DMS 273 (cell line): ENCODE data around the gene CSF1.

ENCODE experiments used
- DNase-seq: peaks from one replicate; lab custom pipeline; 2025; ENCODE audit not compliant: unreplicated experiment; lab: John Stamatoyannopoulos, UW

CSF1 gene

GRCh38 chr1:109882288-109883245 is 28.1 kb upstream of the CSF1 start:
- no peak for DNase-seq

GRCh38 chr1:109883248-109883955 is 27.2 kb upstream of the CSF1 start:
- DNase-seq: no peak

GRCh38 chr1:109884242-109884891 is 26.3 kb upstream of the CSF1 start:
- no peak for DNase-seq

- DNase-seq: no peak
These were observed 25.1 kb upstream of the CSF1 start for GRCh38 chr1:109885589-109885988.

- DNase-seq: no peak
These were observed 23.8 kb upstream of the CSF1 start for GRCh38 chr1:109886827-109887226.

- no peak for DNase-seq
These were observed 23.4 kb upstream of the CSF1 start for GRCh38 chr1:109887271-109887670.

- DNase-seq: no peak
These were observed 22.8 kb upstream of the CSF1 start for GRCh38 chr1:109887884-109888283.

- DNase-seq: no peak
These were observed 21.6 kb upstream of the CSF1 start for GRCh38 chr1:109889094-109889493.

GRCh38 chr1:109890115-109890953 is 20.3 kb upstream of the CSF1 start:
- DNase-seq: no peak

- DNase-seq: peak; percentile 57
These were observed 18.7 kb upstream of the CSF1 start for GRCh38 chr1:109891930-109892329.

GRCh38 chr1:109892561-109893368 is 17.9 kb upstream of the CSF1 start:
- no peak for DNase-seq

GRCh38 chr1:109893532-109894171 is 17.0 kb upstream of the CSF1 start:
- DNase-seq: no peak

- DNase-seq: no peak
These were observed 15.6 kb upstream of the CSF1 start for GRCh38 chr1:109894823-109895719.

- DNase-seq: no peak
These were observed 14.7 kb upstream of the CSF1 start for GRCh38 chr1:109895720-109896504.

GRCh38 chr1:109896681-109897080 is 14.0 kb upstream of the CSF1 start:
- DNase-seq: no peak

- DNase-seq: no peak
These were observed 13.2 kb upstream of the CSF1 start for GRCh38 chr1:109897259-109897955.

GRCh38 chr1:109898842-109899241 is 11.8 kb upstream of the CSF1 start:
- no peak for DNase-seq
